NCI-H128 (cell line): ENCODE measurements around the gene HGF.
"Not testable (repeated sequence)": the region's sequence is repeated elsewhere in the genome, so short reads cannot be mapped to it uniquely, and the experiment has no call there.

Experiments used
- DNase-seq: peaks from one replicate; lab custom pipeline; 2025; ENCODE audit not compliant: unreplicated experiment; lab: John Stamatoyannopoulos, UW

Gene HGF

GRCh38 chr7:81725003-81725811, 44.6 kb downstream of the HGF start:
- no peak for DNase-seq

- DNase-seq, result not testable (repeated sequence)
Measured at GRCh38 chr7:81722250-81722649, 47.6 kb downstream of the HGF start.

- DNase-seq, result no peak
Measured at GRCh38 chr7:81721437-81721836, 48.4 kb downstream of the HGF start.

GRCh38 chr7:81719865-81720264, 50.0 kb downstream of the HGF start:
- DNase-seq, result no peak

- DNase-seq, result no peak
Measured at GRCh38 chr7:81715984-81716588, 53.8 kb downstream of the HGF start.

GRCh38 chr7:81714306-81714705, 55.5 kb downstream of the HGF start:
- no peak for DNase-seq

GRCh38 chr7:81710751-81711150, 59.1 kb downstream of the HGF start:
- DNase-seq, result no peak

GRCh38 chr7:81709836-81710235, 60.0 kb downstream of the HGF start:
- DNase-seq, result no peak

GRCh38 chr7:81707966-81708365, 61.9 kb downstream of the HGF start:
- no peak for DNase-seq

- no peak for DNase-seq
Measured at GRCh38 chr7:81707196-81707595, 62.7 kb downstream of the HGF start.

GRCh38 chr7:81705206-81705605, 64.6 kb downstream of the HGF start:
- no peak for DNase-seq

- no peak for DNase-seq
Measured at GRCh38 chr7:81704595-81704994, 65.3 kb downstream of the HGF start.

GRCh38 chr7:81698965-81699364, 70.9 kb downstream of the HGF start:
- no peak for DNase-seq

GRCh38 chr7:81694711-81695110, 75.1 kb downstream of the HGF start:
- no peak for DNase-seq

GRCh38 chr7:81693894-81694293, 76.0 kb downstream of the HGF start:
- DNase-seq, result no peak

- no peak for DNase-seq
Measured at GRCh38 chr7:81693080-81693479, 76.8 kb downstream of the HGF start.

GRCh38 chr7:81692146-81692905, 77.5 kb downstream of the HGF start:
- DNase-seq, result no peak

- no peak for DNase-seq
Measured at GRCh38 chr7:81691199-81691821, 78.5 kb downstream of the HGF start.

GRCh38 chr7:81690688-81691087, 79.2 kb downstream of the HGF start:
- DNase-seq, result no peak

GRCh38 chr7:81690251-81690650, 79.6 kb downstream of the HGF start:
- no peak for DNase-seq

- DNase-seq, result no peak
Measured at GRCh38 chr7:81688622-81689411, 81.0 kb downstream of the HGF start.
